ENCODE data around the gene RMND5A.

RMND5A gene

GRCh38 chr2:86821306-86821705 is 101.2 kb downstream of the RMND5A start:
- Histone ChIP-seq H3K4me3 (ENCODE audit: low read depth in 1 of 2, low read length in 1 of 2) (no peak overlapping the region), H3K27me3 (no peaks in the 10 kb centered on the region), H3K27ac (no peak overlapping the region), H3K36me3 (no peaks in the 10 kb centered on the region), H3K9me3 (no peaks in the 10 kb centered on the region), H3K4me1 (ENCODE audit: control insufficient read depth in 1 of 2, insufficient read depth in 1 of 2, low read depth in 1 of 2, low read length in 1 of 2) (no peaks in the 10 kb centered on the region)
- no peak for TF ChIP-seq CTCF (IDR thresholded peaks at IDR 0.05)

GRCh38 chr2:86821842-86822241 is 101.8 kb downstream of the RMND5A start:
- no peak for TF ChIP-seq CTCF (IDR thresholded peaks at IDR 0.05)
- no peaks in the 10 kb centered on the region for H3K4me1 ChIP-seq (ENCODE audit: control insufficient read depth in 1 of 2, insufficient read depth in 1 of 2, low read depth in 1 of 2, low read length in 1 of 2)
- H3K4me3 ChIP-seq (ENCODE audit: low read depth in 1 of 2, low read length in 1 of 2), result no peak overlapping the region
- H3K27me3 ChIP-seq, result no peaks in the 10 kb centered on the region
- no peaks in the 10 kb centered on the region for H3K36me3 ChIP-seq
- H3K9me3 ChIP-seq, result no peaks in the 10 kb centered on the region
- no peak overlapping the region for H3K27ac ChIP-seq

- Histone ChIP-seq H3K9me3 (no peaks in the 10 kb centered on the region), H3K27me3 (no peaks in the 10 kb centered on the region), H3K36me3 (no peaks in the 10 kb centered on the region), H3K4me1 (ENCODE audit: control insufficient read depth in 1 of 2, insufficient read depth in 1 of 2, low read depth in 1 of 2, low read length in 1 of 2) (no peaks in the 10 kb centered on the region), H3K27ac (no peak overlapping the region), H3K4me3 (ENCODE audit: low read depth in 1 of 2, low read length in 1 of 2) (no peak overlapping the region)
- TF ChIP-seq CTCF (IDR thresholded peaks at IDR 0.05), result no peak
These were observed 102.7 kb downstream of the RMND5A start for GRCh38 chr2:86822668-86823345.

- H3K4me3 ChIP-seq (ENCODE audit: low read depth in 1 of 2, low read length in 1 of 2), result no peak overlapping the region
- no peaks in the 10 kb centered on the region for H3K9me3 ChIP-seq
- H3K27ac ChIP-seq, result no peak overlapping the region
- no peaks in the 10 kb centered on the region for H3K36me3 ChIP-seq
- no peaks in the 10 kb centered on the region for H3K4me1 ChIP-seq (ENCODE audit: control insufficient read depth in 1 of 2, insufficient read depth in 1 of 2, low read depth in 1 of 2, low read length in 1 of 2)
- H3K27me3 ChIP-seq, result no peaks in the 10 kb centered on the region
- no peak for TF ChIP-seq CTCF (IDR thresholded peaks at IDR 0.05)
These were observed 105.1 kb downstream of the RMND5A start for GRCh38 chr2:86825036-86825692.

GRCh38 chr2:86825693-86826381 is 105.7 kb downstream of the RMND5A start:
- no peaks in the 10 kb centered on the region for H3K27me3 ChIP-seq
- H3K36me3 ChIP-seq, result no peaks in the 10 kb centered on the region
- H3K9me3 ChIP-seq, result no peaks in the 10 kb centered on the region
- no peak for TF ChIP-seq CTCF (IDR thresholded peaks at IDR 0.05)
- H3K4me1 ChIP-seq (ENCODE audit: control insufficient read depth in 1 of 2, insufficient read depth in 1 of 2, low read depth in 1 of 2, low read length in 1 of 2), result no peaks in the 10 kb centered on the region
- no peak overlapping the region for H3K4me3 ChIP-seq (ENCODE audit: low read depth in 1 of 2, low read length in 1 of 2)
- no peak overlapping the region for H3K27ac ChIP-seq
